ENCODE measurements around the gene SULT1A4. TPM values are rescaled to one million over a fixed set of nuclear protein-coding genes. Genes with fewer than 3 reads are reported as not detected.
"Not testable (repeated sequence)": the region's sequence is repeated elsewhere in the genome, so short reads cannot be mapped to it uniquely, and the experiment has no call there.

Gene SULT1A4
- total RNA-seq, 1 donor from 2014 or later, result 3.1 TPM

GRCh38 chr16:29472065-29472464 is 12.4 kb downstream of the SULT1A4 start:
- intact Hi-C loops (cut with micrococcal nuclease); H3K4me3 Mint-ChIP-seq (ENCODE audit: low read depth); DNase-seq (ENCODE audit: low spot score); H3K4me1 Mint-ChIP-seq (ENCODE audit: low read depth); H3K9me3 Mint-ChIP-seq; H3K27ac Mint-ChIP-seq; H3K36me3 Mint-ChIP-seq (ENCODE audit: low read depth); H3K27me3 Mint-ChIP-seq (ENCODE audit: low read depth): not testable (repeated sequence)

GRCh38 chr16:29482276-29482675 is 22.6 kb downstream of the SULT1A4 start:
- H3K4me3 Mint-ChIP-seq (ENCODE audit: low read depth); H3K27ac Mint-ChIP-seq; H3K9me3 Mint-ChIP-seq; H3K4me1 Mint-ChIP-seq (ENCODE audit: low read depth); H3K27me3 Mint-ChIP-seq (ENCODE audit: low read depth); H3K36me3 Mint-ChIP-seq (ENCODE audit: low read depth); intact Hi-C loops (cut with micrococcal nuclease); DNase-seq (ENCODE audit: low spot score): not testable (repeated sequence)

- H3K36me3 Mint-ChIP-seq (ENCODE audit: low read depth); intact Hi-C loops (cut with micrococcal nuclease); H3K27me3 Mint-ChIP-seq (ENCODE audit: low read depth); H3K27ac Mint-ChIP-seq; H3K4me1 Mint-ChIP-seq (ENCODE audit: low read depth); H3K4me3 Mint-ChIP-seq (ENCODE audit: low read depth); DNase-seq (ENCODE audit: low spot score); H3K9me3 Mint-ChIP-seq: not testable (repeated sequence)
Measured at GRCh38 chr16:29506308-29506707, 46.6 kb downstream of the SULT1A4 start, which contains the start of gene NPIPB12. Gene NPIPB12, minus strand, starts transcription at chr16:29506408.

Other genes starting within 250 kb of the SULT1A4 start
- gene NPIPB11, start 53.2 kb upstream of the SULT1A4 start, total RNA-seq, result 2.3 and 2.4 TPM in 2 replicates
- 16.0 and 22.7 TPM in 2 replicates for gene BOLA2, start 5.6 kb upstream of the SULT1A4 start, total RNA-seq
- gene SLX1B, start 5.4 kb upstream of the SULT1A4 start, total RNA-seq, result 80.0 and 86.5 TPM in 2 replicates
- 76.6 and 94.1 TPM in 2 replicates for gene NPIPB12, start 46.5 kb downstream of the SULT1A4 start, total RNA-seq
- gene SPN, start 203.3 kb downstream of the SULT1A4 start, total RNA-seq, result 254 and 258 TPM in 2 replicates
- 24.1 and 29.0 TPM in 2 replicates for gene QPRT, start 219.3 kb downstream of the SULT1A4 start, total RNA-seq

Measured in activated T-helper 2 cell treated with anti-CD3 and anti-CD28 coated beads, Interferon-gamma antibody, Interleukin-2, Interleukin-4, amounts not matched to agents 10 μg/mL and 5 μg/mL and 100 μg/mL, durations not matched to agents 14 hours and 24 hours and 36 hours (primary cell).